HG03060 (cell line): ENCODE measurements around the gene FAT2.

Experiments
- ATAC-seq: cut with Tn5 transposase; IDR thresholded peaks from one replicate; pipeline ENCODE4 v1.9.1; 2021; ENCODE audit warnings: low read depth, moderate number of reproducible peaks; ENCODE audit not compliant: unreplicated experiment

FAT2 gene, protein sequence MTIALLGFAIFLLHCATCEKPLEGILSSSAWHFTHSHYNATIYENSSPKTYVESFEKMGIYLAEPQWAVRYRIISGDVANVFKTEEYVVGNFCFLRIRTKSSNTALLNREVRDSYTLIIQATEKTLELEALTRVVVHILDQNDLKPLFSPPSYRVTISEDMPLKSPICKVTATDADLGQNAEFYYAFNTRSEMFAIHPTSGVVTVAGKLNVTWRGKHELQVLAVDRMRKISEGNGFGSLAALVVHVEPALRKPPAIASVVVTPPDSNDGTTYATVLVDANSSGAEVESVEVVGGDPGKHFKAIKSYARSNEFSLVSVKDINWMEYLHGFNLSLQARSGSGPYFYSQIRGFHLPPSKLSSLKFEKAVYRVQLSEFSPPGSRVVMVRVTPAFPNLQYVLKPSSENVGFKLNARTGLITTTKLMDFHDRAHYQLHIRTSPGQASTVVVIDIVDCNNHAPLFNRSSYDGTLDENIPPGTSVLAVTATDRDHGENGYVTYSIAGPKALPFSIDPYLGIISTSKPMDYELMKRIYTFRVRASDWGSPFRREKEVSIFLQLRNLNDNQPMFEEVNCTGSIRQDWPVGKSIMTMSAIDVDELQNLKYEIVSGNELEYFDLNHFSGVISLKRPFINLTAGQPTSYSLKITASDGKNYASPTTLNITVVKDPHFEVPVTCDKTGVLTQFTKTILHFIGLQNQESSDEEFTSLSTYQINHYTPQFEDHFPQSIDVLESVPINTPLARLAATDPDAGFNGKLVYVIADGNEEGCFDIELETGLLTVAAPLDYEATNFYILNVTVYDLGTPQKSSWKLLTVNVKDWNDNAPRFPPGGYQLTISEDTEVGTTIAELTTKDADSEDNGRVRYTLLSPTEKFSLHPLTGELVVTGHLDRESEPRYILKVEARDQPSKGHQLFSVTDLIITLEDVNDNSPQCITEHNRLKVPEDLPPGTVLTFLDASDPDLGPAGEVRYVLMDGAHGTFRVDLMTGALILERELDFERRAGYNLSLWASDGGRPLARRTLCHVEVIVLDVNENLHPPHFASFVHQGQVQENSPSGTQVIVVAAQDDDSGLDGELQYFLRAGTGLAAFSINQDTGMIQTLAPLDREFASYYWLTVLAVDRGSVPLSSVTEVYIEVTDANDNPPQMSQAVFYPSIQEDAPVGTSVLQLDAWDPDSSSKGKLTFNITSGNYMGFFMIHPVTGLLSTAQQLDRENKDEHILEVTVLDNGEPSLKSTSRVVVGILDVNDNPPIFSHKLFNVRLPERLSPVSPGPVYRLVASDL (N-terminal part only)

DNA sequence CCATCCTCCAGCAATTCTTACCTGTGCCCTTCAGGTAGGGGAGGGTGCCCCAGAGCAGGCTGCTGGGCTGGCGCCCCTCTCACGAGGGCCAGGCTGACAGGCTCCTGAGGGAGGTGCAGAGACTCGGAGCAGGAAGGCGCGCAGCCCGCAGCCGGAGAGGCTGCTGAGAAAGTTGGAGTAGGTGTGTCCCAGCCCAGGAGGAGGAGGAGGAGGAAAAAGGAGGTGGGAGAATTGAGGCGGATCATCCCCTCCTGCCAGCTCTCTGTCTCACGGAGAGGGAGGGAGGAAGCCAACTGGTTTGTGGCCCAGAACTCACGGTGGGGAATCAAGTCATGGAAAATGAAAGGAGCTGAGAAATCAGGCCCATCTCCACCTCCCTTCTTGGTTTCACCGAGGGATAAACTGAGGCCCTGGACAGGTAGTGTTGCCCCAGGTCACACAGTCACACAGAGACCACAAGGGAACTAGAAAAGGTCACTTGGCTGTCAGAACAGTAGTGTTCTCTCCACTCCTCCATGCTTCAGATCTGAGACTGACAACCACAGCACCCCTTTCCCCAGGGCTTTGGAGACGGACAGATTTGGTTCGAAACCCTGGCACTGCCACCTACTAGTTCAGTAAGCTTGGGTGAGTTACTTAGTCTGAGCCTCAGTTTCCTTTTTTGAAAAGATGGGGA, at the start of gene FAT2:
Gene FAT2, minus strand, starts transcription at position 188 of the 676 bp plus-strand sequence. CDS start 22,400 bp downstream, outside the sequence.
- no peak for ATAC-seq

DNA sequence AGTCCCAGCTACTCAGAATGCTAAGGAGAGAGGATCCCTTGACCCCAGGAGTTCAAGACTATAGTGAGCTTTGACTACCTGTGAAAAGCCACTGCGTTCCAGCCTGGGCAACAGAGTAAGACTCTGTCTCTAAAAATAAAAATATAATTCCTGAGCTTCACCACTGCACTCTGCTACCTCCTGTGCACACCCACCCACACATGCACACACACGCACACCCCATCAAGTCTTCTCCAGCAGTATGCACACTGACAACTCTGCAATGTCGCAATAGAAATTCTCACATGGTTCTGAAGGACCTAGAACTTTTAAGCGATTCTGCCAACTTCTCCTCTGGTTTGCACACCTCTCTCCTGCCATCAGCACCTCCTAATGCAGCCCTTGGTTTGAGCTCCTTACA, 47.5 kb upstream of the FAT2 start:
- ATAC-seq, result no peak

DNA sequence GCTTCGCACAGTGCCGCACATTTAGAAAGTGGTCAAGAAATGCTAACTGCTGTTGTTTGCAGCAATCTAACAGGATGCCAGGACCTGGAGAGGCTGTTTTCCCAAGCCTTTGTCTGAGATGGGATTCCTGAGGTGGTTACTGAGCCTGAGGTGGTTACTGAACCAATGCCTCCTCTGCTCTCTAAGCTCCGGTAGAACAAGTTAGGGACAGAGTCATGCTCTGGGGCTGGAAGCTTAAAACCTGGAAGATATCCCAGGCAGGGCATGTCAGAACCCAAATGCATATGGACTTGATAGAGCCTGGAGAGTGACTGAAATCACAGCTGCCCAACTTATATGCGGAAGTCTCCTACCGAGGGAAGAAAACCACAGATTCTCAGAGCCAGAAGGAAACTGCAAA, 46.5 kb upstream of the FAT2 start:
- ATAC-seq, result no peak

DNA sequence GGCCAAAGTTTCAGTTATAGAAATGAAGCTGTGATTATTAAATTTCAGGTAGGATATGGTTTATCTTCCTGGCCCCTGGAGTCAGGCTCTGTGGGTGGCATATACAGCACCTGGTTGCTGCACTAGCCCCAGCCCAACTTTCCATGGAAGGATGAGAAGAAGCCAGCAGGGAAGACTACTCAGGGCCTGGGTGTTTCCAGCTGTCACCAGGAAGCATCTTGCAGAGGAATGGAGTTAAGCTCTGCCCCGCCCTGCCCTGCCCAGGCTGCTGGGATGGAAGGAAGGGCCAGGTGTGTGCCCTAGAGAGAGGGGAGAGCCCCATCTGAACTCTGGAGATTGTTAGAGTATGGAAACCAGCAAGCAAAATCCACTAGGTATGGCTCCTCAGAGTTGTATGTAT, 42.8 kb upstream of the FAT2 start:
- ATAC-seq, result no peak

DNA sequence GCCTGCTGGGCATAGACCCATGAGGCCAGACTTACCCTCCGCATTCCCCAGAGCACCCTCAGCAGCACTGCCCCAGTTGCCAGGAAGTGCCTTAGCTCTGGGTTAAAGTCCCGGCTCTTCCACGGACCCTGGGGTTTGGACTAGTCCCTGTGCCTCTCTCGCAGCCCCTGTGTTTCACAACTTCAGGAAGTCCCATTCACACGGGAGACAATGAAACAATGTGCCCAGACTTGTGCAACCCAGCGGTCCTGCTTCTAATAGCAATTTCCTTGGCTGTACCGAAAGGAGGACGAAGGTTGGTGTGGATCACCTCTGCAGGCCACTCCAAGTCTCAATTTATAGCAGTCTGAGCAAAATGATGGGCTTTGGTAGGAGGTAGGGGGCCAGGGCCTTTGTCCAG, 41.8 kb upstream of the FAT2 start:
- ATAC-seq, result no peak

DNA sequence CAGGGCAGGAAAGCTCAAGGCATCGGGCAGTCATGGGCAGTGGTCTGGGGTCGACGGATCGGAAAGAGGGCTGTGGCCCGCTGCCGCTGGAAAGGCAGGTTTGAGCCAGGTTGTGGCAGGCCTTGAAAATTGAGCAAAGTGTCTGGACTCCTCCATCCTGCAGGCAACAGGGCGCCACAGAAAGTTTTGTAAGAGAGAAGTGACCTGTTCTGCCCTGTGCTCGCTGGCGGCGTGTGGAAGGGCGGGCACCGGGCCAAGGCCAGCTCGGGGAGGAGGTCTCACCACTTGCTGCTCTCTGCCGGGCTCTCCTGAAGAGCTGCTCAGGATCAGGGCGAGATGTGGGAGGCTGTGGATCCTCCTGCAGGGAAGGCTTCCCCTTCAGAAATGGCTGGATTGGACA, 41.4 kb upstream of the FAT2 start:
- ATAC-seq, result no peak

DNA sequence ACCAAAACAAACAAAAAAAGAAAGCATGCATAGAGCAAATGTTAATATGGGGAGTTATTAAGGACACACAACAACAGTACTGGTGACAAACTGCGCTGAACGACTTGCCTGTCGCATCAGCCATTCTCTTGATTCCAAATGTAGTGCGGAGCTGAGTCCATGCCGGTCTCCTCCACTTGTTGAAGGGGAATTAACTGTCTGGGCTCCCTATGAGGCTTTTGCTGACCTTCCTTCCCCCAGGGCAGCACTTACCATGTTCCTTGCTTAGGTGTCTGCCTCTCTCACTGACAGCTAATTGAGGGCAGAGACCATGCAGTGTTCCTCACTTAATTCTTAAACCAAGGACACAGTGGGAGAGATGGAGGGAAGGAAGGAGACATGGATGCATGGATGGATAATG, 40.8 kb upstream of the FAT2 start:
- ATAC-seq, result no peak

DNA sequence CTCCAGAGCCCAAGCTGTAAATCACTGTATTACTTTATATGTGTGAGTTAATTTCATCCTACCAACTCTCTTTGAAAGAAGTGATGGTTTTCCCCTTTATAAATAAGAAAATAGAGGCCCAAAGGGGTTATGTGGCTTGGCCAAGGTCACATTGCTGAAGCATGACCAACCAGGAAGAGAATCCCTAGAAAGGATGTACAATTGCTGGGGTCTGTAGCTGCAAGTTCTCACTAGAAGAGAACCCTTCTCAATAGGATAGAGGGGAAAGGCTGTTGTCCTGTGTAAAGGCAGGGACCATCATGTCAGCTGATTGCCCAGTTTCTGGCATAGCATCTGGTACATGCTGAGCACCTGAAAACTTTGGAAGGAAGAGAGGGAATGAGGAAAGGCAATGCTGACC, 39.0 kb upstream of the FAT2 start:
- ATAC-seq, result no peak

DNA sequence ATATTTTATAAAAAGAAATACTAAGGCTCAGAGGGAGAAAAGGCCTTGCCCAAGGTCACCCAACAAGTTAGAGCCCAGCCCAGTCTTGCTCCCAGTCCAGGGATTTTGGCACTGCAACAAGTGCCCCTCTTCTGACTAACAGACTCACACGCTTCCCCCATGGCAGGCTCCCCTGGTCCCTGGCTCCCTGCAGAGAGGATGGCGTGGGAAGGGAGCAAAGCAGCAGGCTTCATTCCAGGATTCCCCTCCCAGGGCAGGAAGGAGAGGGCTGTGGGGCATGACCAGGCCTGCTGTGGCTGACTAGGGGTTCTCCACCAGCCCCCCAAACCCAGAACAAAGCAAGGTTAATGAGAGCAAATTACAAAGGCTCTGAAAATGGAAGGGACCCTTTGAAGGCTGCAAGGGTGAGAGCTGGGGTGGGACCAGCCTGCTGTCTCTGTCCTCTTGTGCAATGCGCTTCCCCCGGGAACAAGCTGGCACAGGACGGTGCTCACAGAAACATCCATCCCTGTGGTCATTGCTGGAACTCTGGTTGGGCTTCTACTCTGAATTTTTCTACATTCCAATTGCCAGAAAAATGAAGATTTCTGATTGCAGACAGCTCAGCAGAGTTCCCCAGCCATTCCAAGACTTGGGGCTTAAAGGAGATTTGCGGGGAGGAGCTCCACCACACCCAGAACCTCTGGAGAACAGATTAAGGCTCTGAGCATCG, 37.1 kb upstream of the FAT2 start:
- no peak for ATAC-seq

DNA sequence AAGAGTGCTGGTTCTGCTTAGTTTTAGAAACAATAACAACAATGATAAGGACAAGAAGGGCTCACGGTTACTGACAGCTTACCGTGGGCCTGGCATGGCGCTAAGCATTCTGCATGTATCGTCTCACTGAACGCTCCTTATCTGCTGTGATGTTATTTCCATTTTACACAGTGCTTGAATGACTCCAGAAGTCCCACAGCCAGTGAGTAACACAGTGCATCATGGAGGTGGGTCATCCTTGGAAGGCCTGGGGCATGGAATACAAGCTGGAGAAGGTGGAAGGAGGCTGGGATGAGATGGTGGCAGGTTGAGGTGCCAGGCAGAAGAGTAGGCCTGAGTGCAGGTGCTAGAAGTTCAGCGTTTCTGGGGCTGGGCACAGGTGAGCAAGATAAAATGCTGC, 36.5 kb upstream of the FAT2 start:
- ATAC-seq, result no peak

DNA sequence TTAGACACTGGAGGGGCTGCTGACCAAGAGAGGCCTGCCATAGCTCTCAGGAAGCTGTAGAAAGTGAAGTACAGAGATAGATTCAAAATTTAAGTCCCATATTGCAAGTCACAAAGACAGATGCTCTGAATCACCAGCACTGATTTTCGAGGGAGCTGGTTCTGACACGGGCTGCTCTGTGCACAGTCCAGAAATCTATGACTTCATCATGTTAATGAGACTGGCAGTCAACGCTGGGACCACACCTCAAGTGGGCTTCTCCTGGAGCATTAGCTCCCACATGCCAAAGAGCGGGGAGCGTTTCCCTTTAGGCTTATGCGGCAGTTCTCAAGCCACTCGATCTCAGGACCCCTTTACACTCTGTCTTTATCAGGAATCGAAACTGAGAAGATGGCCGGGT, 34.2 kb upstream of the FAT2 start:
- ATAC-seq, result no peak

DNA sequence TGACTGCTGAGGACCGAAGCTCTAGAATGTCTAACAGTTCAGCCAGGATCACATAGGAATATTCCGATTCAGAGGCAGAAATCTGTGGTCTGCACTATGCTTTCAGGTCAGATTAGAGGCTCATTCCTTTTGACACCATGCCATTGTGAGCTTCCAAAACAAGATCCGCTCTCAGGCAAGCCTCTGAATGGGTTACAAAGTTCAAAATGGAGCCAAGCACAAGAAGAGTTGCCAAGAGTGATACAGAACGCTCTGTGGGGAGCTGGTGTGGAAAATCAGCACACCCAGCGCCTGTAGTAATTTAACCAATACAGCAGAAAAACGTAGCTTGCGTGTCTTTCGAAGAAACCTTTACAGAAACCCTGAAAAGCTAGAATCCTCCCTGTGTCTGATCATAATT, 33.3 kb upstream of the FAT2 start:
- no peak for ATAC-seq

DNA sequence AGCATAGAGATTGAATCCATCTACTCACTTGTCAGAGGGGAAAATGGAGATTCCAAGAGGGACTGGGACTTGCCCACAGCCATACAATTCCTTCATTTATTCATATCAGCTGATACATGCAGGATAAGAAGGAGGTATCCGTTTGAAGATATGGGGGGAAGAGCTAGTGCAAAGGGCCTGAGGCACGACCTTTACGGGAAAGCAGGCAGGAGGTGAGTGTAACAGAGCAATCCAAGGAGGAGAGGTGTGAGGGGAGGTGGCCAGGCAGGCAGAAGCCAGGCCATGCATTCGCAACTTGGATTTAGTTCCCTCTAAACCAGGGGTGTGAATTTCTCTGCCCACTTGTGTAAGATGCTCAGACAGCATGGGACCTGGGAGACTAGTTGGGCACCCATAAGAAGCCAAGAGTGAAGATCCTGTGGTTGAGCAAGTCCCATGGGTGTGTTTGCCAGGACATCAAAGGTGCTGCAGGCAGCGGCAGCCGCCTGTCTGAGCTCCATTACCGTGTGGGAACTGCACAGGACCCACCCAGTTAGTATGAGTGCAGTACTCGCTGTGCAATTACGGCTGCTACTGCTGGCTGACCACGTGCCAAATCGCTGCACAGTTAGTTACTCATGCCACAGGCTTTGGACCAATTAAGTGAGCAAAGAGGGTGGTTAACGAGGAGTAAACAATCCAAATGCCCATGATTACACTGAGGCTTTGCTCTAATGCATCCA, 31.4 kb upstream of the FAT2 start:
- no peak for ATAC-seq

DNA sequence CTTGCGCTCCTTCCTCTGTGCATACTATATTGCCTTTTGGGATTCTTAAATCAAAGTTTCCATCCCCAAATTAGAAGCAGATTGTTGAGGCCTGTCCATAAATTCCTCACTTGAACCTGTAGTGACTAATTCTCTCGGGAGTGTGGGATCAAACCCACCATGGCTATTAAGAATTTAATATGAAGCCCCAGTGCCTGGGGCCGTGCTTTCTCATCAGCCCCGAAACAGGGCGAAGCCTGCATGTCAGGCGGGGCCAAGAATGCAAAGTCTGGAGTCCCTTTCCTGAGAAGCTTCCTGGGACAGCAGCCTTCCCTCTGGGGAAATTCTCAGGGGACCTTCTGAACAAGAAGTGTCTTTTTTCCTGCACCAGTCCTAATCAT, 29.3 kb upstream of the FAT2 start:
- no peak for ATAC-seq

DNA sequence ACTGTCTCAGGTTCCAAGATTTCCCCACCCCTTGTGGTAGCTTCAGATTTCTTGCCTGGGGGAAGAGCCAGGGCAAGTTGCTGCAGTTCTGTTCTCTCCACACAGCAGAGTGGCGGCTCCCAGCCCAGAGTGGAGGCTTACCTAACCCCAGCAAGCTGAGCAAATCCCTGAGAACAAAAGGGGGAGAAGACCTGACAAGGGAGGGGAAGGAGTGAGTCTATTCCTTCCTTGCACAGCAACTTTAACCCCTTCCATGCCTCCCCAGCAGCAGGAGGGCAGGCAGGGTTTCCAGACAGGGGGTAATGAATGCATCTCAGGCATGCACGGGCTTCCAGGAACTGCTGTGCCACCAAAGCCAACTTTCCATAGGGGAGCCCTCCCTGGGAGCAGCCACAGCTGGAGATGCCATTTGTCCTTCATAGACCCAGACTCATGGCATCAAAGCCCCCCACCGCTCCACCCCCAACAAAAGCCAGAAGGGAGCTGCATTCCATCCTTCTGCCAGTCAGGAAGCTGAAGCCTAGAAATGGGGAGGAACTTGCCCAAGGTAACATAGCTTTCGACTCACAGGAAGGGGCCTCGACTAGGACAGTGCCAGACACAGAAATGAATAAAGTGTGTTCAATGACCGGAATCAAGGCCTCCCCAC, 28.8 kb upstream of the FAT2 start:
- no peak for ATAC-seq

DNA sequence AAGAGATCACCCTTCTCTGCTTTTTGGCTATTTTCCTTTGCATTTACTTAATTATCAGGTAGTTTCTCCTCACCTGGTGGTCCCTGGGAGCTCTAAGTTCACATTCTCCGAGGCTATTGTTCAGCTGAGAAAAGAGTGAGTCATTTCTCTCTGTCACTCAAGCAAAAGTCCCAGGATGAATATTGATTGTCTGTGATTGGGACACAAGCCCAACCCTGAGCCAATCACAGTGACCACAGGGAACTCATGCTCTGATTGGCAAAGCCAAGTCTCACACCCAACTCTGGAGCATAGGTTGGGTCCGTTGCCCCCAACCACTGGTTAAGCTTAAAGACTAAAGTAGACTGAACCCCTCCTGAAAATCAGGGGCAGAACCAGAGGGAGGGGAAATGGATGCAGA, 27.8 kb upstream of the FAT2 start:
- ATAC-seq, result no peak

DNA sequence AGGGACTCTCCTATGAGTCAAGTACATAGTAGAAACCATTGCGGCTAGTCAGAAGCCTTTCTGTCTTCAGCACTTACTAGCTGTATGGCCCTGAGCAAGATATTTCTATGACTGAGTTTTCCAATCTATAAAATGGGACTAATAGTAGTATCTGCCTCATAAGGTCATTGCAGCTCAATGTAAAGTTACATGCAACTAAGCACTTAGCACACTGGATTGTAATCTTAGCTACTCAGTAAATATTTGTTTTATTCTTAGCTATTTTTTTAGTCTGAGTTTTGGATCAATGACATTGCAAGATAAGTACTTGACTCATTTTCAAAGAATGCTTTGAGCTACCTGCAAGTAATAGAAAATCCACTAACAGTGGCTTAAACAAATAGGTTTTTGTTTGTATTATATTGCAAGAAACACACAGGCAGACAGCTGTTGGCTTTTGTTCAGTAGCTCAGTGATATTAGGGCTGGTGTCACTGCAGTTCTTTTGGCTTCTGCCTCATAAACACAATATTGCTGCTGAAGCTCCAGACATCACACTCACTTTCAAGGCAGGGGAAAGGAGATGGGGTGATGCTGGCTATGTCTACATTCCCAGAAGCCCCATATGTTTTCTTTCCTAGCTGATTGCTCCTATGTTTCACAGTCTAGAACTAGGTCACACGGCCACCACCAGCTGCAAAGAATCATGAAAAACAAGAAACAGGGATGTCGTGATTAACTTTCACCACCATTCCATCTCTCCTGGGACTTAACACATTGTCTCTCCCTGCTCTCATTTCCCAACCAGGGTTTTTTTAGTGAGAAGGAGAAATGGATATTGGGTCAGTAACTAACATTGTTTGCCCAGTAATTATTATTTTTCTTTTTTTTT, 26.9 kb upstream of the FAT2 start:
- no peak for ATAC-seq

DNA sequence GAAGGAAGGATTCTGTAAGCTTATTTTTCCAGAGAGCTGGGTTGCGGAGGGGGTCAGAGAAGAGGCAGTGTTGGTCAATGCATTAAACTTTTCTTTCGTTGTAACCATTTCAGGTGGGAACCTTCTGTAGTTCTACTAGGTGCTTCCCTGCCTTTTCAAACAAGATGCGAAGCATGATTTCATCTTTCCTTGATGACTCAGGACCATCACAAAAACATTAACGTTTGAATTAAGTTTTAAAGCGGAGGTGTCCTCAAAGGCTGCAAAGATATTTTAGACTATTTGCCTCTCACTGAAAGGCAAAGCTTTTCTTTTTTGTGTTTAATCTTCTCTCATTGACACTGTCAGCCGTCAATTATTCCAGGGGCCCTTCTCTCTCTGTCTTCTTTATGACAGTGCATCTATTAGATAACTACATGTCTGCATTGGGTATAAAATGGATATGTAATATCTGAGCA, 26.3 kb upstream of the FAT2 start:
- no peak for ATAC-seq
